Hematopoietic multipotent progenitor cell treated with erythropoietin and hydrocortisone succinate and interleukin-3 and kit ligand, for 6 days (in vitro differentiated cells): ENCODE results near the gene NFATC2.

ENCODE experiments used
- DNase-seq: peaks from one replicate; pipeline ENCODE4 v3.0.0-alpha.2; 2015

Gene NFATC2

DNA sequence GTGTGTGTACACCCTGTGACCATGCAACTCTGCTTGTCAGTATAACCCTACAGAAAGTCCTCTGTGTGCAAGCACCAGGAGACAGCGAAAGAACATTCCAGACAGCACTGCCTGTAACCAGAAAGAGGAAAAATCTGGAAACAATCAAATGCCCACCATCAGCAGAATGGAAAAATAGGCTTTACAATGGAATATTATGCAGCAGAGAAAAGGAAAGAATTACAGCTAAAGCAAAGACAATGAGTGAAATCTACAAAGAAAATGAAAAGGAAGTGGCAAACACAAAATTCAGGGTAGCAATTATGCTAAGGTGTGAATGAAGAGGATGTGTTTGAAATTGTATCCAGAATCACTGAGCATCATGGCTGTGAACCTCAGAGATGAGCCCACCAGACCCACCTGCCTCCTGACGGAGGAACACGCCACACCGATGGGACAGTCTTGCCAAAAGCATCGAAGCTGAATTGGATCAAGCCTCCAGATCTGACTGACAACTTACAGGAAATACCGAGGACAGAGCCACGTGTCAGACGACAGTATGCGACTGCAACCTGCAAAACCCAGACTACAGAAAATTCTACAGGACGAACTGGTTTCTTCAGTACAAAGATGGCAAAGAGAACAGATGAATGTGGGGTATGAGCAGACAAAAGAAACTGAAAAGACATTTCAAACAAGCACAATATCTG is 133.2 kb downstream of the NFATC2 start:
- no peak for DNase-seq

GRCh38 chr20:51404297-51405060 is 138.0 kb downstream of the NFATC2 start:
- no peak for DNase-seq

DNA sequence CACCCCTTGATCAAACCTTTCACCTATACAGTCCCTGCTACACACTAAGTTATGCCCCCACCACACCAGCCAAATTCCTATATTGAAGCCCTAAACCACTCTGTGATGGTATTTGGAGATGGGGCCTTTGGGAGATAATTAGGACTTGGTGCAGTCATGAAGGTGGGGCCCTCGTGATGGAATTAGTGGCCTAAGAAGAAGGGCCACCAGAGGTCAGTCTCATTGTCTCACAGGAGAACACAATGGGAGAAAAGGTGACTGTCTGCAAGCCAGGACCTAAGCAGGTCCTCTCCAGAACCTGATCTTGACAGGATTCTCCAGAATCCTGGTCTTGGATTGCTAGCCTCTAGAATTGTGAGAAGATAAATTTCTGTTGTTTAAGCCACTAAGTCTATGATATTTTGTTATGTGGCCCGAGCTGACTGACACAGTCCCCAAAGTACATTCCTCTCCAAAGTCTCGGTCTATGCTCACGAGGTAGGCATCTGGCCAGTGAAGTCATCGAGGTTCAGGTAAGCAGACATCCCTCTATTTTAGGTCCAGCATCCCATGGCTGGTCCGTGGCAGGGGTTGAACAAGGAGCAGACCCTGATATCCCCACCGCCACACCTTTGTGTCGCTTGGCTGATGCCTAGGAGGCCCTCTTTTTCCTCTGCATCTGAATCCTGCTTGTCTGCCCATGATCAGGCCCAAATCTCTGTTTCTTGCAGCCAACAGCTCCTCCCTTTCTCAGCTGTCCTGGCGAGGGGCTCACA is 138.9 kb downstream of the NFATC2 start:
- DNase-seq, result no peak

- DNase-seq, result peak; percentile 71
Measured at GRCh38 chr20:51402201-51402600, 140.3 kb downstream of the NFATC2 start.

DNA sequence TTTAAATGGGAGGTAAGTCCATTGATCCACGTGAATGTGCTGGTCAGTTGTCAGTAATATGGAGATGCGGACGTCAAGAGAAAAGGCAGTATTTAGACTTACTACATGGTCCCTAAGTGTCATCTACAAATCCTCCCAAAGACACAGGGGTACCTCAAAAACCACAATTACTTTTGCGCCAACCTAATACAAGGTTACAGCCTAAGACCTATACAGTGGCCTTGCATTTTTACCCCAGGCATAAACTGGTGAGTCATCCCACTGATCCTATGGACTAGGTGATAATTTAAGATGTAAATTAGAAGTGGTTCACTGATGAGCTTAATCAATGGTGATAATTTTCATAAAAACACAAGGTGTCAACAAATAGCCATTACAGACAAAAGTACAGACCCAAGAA is 141.0 kb downstream of the NFATC2 start:
- no peak for DNase-seq

DNA sequence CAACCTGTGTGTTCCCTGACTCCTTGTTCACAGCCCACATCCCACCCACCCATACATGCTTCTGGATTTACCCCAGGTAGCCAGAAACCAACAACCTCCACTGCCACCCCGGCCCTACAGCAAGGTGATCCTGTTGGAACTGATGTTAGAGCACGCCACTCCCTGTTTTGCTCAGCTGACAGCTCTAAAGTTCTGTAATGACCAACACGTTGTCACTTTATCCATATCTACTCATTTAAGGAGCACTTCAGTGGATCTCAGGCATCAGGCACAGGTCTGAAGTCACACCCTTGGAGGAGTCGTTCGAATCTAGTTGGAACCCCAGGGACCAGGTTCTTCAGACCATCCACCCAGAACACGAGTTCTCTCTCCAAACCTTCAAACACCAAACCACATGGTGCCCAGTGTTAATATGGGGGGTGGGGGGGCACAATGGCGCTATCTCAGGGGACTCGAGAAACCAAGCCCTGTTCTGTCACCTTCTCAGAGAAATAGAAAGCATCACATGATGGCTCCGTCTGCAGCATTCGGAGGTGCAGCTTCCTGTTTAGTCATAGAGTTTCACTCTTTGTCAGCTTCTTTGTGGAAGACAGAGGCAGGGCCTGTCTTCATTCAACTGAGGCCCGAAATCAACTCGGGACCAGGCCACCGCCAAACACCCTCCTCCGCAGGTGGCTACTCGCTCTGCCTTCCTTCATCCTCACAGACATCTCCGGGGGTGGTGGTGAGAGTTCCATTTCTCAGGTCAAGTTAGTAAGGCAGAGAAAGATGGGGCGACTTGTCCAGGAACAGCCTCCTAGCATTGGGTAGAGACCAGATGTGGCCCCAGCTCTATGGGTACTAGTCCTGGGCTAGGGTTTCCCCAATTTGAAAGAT is 142.2 kb downstream of the NFATC2 start:
- DNase-seq, result no peak

DNA sequence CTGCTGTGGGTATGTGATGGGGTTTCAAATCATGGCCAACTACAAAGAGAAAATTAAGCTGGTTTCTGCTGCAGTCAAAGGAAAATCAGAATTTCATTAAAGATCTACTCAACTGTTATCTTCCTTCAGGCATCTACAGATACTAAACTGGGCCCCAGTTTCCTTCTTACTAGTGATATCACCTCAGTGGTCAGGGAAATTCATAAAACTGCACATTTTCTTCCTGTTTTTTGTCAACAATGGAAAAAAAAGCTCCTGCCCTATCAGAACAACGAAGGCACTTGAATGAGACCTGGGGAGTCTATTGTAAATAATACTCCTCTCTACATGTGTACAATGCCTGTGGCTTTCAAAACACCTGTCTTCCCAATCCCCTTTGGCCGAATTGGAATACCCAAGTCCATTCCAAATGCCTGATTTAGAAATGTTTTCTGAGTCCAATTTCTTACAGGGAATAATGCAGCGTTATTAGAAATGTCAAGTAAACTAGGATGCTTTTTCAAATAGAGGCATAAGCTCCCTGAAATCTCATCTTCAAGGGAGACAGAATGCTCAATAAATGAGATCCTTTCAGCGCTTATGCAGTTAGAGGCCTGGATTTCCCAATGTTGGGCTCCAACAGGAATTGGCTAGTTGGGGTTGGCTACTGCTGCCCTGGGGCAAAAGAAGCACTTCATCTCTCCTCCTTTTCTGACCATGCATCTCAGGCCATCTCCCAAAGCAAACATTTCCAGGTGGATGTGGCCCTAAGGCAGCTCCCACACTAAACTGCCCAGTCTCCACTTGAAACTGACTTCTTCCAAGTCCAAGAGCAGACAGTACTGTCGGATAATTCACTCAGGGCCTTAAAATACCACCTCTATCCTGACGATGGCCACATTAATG is 143.3 kb downstream of the NFATC2 start:
- DNase-seq, result no peak

GRCh38 chr20:51398552-51398951 is 144.0 kb downstream of the NFATC2 start:
- no peak for DNase-seq

- no peak for DNase-seq
Measured at GRCh38 chr20:51398083-51398482, 144.4 kb downstream of the NFATC2 start.

DNA sequence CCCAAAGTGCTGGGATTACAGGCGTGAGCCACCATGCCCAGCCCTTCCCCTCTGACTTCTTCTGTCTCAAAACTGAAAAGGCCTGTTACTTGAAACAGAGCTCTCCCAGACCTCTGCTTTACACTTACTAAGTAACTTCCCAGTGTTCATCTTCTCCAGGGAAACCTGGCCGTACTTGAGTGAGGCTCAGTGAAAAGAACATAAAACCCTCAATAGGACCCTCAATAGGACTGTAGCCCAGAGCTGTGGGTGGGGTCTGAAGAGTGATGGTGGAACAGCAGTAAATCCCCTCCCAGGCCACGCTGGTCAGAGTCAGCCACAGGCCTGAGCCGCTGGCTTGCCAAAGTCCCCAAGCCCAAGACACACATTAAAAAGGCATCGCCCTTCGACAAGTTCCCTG is 145.4 kb downstream of the NFATC2 start:
- DNase-seq, result no peak

DNA sequence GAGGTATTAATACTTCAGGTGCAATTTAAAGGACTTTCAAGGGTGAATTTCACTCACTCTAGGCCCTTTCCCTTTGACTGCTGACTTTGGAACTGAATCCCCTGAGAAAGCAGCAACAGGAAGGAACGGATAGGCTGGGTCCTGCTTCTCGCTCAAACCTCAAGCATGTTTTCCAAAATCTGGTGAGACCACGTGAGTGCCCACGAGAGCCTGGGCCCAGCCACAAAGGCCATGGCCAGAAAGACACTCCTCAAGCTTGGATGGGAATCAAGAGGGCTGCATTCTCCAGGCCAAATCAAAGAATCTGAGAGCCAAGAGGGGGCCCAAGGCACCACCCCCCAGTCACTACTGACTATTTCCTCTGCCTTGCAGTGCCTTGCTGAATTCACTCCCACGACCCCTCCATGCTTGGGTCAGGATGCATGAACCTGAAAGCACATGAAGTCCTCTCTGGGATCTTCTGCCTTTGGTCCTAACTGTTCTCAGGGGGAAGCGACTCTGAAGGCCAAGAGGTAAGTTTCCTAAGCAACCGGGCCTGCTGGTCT is 146.1 kb downstream of the NFATC2 start:
- no peak for DNase-seq

DNA sequence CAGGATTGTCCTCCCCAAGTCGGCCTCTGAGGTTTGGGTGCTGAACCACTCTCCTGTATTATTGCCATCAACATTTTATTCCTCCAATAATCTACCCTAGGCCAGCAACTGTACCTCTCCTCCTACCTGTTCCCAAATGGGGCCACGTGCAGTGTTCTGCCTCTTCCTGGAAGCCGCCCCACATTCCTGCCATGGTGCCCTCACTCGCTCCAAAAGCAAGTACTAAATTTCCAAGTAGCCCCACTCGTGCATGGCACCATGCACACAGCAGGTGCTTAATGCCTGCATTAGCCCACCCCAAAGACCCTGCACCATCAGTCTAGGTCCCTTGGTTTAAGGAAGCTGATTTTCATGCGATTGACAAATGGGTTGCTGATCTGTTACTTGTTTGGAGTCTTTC is 147.8 kb downstream of the NFATC2 start:
- no peak for DNase-seq

GRCh38 chr20:51393571-51393970 is 148.9 kb downstream of the NFATC2 start:
- DNase-seq, result no peak

DNA sequence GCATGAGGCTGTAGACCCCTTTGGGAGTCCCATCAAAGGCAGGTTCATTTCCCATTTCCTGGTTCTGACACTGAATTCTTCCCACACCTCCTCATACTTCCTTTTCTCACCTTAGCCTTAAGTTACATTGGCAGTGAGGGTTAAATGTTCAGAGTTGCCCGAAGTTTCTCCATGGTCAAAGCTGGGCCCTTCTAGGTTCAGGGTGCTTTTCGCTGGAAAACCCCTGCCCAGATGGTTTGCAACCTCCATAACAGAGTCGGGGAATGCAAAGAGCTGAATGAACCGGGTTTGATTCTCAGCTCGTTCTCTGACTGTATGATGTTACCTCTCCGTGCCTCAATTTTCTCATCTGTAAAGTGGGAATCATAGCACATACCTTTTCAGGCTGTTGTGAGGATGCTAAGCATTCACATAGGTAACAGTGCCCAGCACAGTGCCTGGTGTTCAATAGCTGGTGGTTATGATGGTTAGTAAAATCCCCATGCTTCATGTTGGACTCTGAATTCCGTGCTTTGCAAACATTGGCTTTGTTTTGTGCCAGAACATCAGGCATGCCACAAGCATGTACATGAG is 149.8 kb downstream of the NFATC2 start:
- DNase-seq, result no peak

DNA sequence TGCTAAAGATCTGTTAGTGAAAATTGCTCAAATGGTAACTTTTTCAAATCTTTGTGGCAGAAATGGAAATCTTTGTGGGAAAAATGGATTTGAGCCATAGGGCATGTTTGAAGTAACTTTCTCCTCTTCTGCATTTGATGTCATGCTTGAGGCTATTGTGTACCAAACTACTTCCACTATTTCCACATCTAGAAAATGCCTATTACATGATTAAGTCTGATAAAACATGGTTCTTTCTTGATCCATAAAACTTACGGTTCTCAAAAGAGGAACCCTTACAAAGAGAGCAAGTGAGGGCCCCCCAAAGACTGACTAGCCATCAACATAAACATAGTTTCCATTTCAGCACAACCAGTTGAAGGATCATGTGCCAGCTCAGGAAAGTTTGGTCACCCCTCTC is 150.6 kb downstream of the NFATC2 start:
- DNase-seq, result no peak

GRCh38 chr20:51389543-51390264 is 152.8 kb downstream of the NFATC2 start:
- DNase-seq, result no peak

DNA sequence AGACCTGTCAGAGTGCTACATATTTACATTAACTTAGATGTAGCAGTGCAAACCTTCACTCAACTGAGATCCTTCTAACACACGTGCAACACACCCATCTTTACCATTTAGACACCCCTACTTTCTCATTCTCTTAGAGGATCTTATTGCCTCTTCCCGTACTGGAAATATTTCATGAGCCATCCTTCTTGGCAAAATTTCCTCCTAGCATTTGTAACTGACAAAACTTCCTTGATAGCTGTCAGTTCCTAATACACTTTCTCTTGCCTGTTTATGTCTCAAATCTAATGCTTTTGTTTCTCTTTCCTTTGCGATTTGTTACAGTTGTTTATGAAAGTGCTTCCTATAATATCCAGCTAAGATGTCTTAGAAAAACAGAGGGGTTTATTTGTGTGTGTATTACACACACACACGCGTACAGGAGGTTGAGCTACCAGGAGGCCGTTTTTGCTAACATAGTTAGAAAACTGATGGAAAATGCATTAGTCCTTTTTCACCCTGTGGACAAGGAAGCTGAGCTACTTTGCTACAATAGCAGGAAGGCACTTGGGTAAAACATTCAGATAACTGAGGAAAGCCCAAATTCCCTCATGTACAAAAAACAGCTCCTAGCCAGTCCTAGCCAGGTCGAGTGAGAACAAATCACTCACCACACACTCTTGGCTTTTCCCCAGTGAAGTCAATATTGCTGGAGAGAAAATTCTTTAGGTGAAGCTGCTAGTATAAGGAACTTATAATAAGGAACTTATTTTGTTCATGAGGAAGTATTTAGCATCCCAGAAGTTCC is 153.6 kb downstream of the NFATC2 start:
- no peak for DNase-seq

DNA sequence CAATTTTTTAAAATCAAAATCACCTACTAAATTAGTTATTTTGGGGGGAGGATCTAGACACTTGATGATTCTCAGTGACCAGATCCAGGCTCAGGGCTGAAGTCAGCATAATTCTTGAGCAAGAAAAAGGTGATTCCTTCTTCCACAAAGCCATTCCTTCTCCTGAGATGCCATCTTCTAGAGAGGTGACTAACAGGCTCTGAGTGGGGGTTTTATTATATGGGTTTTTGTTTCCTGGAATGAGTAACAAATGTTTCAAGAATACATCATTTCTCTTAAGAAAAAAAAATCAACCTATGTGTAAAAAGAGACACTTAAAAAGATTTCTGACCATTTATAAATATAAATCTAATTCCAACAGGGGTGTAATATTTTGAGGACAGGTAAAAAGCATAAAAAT is 154.3 kb downstream of the NFATC2 start:
- DNase-seq, result no peak

DNA sequence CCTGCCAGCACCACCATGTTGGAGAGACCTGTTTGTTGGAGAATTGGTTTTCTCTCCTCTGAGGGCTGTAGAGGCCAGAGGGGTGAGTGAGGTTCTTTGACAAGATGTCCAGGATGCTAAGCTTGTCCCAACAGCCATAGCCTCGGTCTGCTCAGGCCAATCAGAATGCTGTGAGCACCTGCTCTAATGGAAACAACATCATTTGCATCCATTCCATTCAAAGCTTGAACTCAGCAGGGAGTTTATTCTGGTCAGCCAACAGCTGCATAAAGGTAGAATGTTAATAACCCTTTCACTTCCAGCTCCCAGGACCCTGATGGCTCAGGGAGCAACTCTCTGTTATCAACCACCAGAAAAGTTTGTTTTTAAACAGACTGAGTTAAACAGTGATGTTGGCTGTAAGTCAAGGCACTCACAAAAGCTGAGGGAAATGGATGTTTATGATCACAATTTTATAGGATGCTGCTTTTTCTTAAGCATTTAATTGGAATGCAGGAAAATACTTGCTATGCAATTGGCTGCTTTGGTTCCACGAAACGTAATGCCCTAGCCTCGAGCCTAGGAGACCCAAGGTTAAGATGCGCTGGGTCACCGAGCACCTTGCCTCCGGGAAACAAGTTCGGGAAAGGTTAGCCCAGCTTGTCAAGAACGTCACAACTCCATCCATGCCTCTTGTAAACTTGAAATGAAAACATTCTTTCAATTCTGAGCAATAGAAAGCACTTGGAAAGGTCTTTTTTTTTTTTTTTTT is 155.2 kb downstream of the NFATC2 start:
- DNase-seq, result no peak
